ENCODE results near the gene MTRF1.

DNA sequence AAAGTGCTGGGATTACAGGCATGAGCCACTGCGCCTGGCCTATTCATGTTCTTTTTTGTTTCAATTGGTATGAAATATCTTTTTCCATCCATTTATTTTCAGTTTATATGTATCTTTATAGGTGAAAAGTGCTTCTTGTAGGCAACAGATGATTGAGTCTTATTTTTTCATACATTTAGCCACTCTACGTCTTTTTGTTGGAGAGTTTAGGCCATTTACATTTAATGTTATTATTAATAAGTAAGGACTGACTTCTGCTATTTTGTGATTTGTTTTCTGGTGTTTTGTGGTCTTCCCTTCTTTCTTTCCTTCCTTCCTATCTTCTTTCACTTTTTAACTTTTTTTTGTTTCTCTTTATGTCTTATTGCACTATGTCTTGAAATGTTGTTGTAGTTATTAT is 52.3 kb downstream of the MTRF1 start:
- TF ChIP-seq, protein P1, sequence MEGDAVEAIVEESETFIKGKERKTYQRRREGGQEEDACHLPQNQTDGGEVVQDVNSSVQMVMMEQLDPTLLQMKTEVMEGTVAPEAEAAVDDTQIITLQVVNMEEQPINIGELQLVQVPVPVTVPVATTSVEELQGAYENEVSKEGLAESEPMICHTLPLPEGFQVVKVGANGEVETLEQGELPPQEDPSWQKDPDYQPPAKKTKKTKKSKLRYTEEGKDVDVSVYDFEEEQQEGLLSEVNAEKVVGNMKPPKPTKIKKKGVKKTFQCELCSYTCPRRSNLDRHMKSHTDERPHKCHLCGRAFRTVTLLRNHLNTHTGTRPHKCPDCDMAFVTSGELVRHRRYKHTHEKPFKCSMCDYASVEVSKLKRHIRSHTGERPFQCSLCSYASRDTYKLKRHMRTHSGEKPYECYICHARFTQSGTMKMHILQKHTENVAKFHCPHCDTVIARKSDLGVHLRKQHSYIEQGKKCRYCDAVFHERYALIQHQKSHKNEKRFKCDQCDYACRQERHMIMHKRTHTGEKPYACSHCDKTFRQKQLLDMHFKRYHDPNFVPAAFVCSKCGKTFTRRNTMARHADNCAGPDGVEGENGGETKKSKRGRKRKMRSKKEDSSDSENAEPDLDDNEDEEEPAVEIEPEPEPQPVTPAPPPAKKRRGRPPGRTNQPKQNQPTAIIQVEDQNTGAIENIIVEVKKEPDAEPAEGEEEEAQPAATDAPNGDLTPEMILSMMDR (IDR thresholded peaks at IDR 0.05; ENCODE audit: low read depth, low read length): no peak
- TF ChIP-seq POLR2A (IDR thresholded peaks at IDR 0.05; ENCODE audit: extremely low read depth, insufficient read length) (no peak), MYC (IDR thresholded peaks at IDR 0.05; ENCODE audit: low read depth, low read length) (no peak)
- TF ChIP-seq, protein P2, sequence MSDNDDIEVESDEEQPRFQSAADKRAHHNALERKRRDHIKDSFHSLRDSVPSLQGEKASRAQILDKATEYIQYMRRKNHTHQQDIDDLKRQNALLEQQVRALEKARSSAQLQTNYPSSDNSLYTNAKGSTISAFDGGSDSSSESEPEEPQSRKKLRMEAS (IDR thresholded peaks at IDR 0.05; ENCODE audit: low read depth, low read length): no peak

Data from NB4 (cell line).